ENCODE data around the gene AKT3.
"Not testable (repeated sequence)": the region's sequence is repeated elsewhere in the genome, so short reads cannot be mapped to it uniquely, and the experiment has no call there.

Gene AKT3

DNA sequence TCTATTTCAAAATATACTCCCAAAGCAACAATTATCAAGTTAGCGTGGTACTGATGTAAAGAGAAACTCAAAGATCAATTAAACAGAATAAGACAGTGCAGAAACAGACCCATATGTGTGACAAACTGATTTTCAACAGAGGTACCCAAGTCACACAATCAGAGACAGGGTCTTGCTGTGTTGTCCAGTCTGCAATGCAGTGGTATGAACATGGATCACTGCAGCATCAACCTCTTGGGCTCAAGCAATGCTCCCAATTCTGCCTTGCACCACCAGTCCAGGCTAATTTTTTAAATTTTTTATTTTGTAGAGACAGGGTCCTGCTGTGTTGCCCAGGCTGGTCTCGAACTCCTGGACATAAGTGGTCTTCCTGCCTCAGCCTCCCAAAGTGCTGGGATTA, 255.6 kb downstream of the AKT3 start:
- DNase-seq, result no peak

GRCh38 chr1:243589286-243589685, 260.8 kb downstream of the AKT3 start:
- DNase-seq, result not testable (repeated sequence)

GRCh38 chr1:243587823-243588560, 262.1 kb downstream of the AKT3 start:
- DNase-seq, result no peak

DNA sequence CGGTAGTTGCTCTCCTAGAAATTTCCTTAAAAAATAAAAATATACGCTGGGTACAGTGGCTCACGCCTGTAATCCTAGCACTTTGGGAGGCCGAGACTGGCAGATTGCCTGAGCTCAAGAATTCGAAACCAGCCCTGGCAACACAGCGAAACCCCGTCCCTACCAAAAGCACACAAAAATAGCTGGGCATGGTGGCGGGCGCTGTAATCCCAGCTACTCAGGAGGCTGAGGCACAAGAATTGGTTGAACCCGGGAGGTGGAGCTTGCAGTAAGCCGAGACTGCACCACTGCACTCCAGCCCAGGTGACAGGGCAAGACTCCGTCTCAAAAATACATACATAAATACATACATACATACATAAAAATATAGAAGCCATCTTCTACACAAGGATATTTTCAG, 262.8 kb downstream of the AKT3 start:
- DNase-seq, result no peak

GRCh38 chr1:243585982-243586381, 264.1 kb downstream of the AKT3 start:
- DNase-seq, result no peak

- no peak for DNase-seq
These were observed 267.7 kb downstream of the AKT3 start for GRCh38 chr1:243582326-243582725.

DNA sequence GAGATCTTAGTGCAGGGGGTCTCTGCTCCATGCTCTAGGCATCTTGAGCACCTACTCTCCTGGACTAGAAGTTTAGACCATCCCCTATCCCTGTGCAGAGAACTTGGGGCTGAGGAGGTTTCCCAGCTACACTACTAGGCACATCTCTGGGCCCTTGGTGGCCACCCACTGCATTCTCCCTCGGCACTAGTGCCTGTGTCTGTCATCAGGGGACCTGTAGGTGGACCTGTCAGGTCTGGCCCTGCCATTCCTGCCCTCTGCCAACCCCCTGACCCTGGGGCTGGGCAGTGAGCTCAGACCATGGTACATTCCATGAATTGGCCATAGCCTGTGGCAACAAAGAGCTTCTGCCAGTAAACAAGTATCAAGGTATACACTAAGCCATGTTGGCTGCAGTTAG, 269.1 kb downstream of the AKT3 start:
- no peak for DNase-seq

- no peak for DNase-seq
These were observed 270.0 kb downstream of the AKT3 start for GRCh38 chr1:243580072-243580471.

DNA sequence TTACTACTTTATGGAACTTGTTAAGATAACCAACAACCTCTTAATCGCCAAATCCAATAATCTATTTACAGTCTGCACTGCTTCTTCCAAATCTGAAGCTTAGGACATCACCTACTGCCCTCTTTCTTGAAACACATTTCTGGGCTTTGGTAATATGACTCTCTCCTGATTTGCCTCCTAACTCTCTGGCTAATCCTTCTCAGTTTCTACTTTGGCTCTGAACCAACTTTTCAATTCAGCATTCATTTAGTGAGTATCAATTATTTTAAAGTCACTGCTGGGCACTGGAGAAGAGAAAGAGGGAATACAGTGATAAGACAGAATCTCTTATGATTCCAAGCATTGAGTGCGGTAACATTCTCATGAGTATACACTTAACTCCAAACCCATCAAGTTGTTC, 275.0 kb downstream of the AKT3 start:
- no peak for DNase-seq

- no peak for DNase-seq
These were observed 277.1 kb downstream of the AKT3 start for GRCh38 chr1:243572940-243573339.

GRCh38 chr1:243568793-243569192, 281.2 kb downstream of the AKT3 start:
- DNase-seq, result no peak

DNA sequence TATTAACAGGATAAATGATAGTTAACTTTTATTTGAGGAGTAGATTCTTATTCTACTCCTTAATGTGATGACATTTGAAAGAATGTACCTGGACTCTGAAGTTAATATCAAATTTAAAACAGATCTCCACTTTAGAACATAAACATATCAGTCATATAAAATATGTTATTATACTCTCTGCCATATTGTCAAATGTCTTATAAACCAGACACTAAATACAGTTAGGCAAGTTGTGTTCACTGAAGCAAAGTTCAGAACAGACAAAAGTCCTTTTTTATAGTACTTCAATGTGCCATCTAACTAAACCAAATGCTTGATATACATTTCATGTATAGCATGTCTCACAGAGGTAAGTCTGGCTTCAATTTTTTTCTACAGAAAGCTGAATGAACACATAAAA, 285.2 kb downstream of the AKT3 start:
- DNase-seq, result no peak

- no peak for DNase-seq
These were observed 286.3 kb downstream of the AKT3 start for GRCh38 chr1:243563732-243564131.

- no peak for DNase-seq
These were observed 287.6 kb downstream of the AKT3 start for GRCh38 chr1:243562473-243562872.

DNA sequence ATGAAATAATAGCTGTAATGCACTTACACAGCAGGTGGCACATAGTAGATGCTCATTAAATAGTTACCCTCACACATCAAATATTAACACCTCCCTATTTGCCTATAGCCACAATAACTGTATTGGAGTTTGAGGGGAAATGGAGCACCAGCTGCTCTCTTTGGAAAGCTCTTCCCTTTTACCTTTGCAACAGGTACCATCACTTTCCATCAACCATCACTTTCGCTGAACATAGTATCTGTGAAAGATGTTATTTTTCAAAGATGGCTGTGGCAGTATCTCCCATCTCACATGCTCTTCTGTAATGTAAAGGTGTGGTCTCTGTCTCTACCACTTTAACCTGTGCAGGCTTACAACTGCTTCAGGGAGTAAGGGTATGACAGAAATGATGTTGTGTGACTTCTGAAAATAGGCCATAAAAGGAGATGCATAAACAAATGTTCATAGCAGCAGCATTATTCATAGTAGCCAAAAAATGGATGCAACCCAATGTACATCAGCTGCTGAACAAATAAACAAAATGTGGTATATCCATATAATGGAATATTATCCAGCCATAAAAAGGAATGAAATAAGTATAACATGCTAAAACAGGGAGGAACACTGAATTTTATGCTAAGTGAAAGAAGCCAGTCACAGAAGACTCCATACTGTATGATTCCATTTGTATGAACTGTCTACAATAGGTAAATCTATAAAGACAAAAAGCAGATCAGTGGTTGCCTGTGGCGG, 288.3 kb downstream of the AKT3 start:
- no peak for DNase-seq

GRCh38 chr1:243559575-243560162, 290.4 kb downstream of the AKT3 start:
- no peak for DNase-seq

DNA sequence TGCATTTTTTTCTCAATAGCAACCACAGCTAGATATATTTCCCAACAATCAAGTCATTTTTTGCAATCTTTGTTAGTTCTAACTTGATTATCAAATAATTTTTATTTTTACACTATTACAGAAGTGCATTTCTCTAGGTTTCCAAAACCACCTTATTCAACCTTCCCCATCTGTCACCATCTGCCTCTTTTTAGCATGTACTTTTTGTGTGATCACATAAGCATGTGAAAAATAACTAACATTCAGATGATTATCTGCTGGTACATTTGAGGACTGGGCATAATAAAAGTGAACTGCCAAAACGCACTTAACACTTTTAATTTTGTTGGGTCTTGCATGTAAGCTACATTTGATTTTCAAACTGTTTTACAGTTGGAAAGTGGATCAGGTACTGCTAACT, 291.5 kb downstream of the AKT3 start:
- no peak for DNase-seq

- no peak for DNase-seq
These were observed 292.2 kb downstream of the AKT3 start for GRCh38 chr1:243557866-243558265.

DNA sequence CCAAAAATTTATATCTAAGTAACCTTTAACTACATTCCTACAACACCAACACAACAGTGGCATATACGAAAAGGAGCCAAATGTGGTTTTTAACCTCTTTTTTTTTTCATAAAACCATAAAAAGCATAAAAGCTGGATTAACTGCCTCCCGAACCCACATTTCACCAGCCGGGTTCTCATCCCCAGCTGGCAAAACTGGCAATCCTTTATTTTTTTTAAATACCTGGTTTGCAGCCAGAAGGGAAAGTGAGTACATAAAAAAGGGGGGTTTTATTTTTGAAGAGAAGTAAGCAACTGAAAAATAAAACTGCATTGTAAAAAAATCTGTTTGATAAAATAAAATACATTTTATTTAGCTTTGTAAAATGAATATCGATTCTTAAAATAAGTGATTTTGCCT, 295.4 kb downstream of the AKT3 start:
- DNase-seq, result no peak

- no peak for DNase-seq
These were observed 297.0 kb downstream of the AKT3 start for GRCh38 chr1:243553090-243553489.

DNA sequence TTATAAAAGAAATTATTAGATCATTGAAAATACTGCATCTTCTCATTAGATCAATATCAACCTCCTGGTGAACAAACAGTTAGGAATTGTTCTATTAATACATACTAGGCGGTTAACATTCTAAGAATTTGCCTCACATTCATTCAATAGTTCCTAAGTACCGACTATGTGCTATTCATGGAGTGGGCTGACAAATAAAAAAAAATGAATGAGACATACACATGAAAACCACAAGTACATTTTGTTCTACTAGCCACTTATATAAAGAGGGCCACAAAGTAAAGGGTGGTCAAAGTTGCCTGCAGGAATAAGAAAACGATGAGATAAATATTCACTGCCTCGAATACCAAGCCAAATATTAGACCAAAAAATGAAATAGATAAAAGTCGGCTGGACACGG, 299.8 kb downstream of the AKT3 start:
- DNase-seq, result no peak

GRCh38 chr1:243549791-243550190, 300.3 kb downstream of the AKT3 start:
- DNase-seq, result no peak

- DNase-seq, result no peak
These were observed 300.9 kb downstream of the AKT3 start for GRCh38 chr1:243549108-243549507.

GRCh38 chr1:243548516-243548915, 301.5 kb downstream of the AKT3 start:
- no peak for DNase-seq

Data from stimulated activated CD4-positive, alpha-beta T cell treated with anti-CD3 and anti-CD28 coated beads, Interleukin-1b, Interleukin-23, amount 100 ng/mL, for 48 hours (primary cell).